Measurements from ENCODE around the gene PTH1R. TPM values are rescaled to one million over a fixed set of nuclear protein-coding genes. Genes with fewer than 3 reads are reported as not detected.

PTH1R gene
- total RNA-seq, 1 donor from 2014 or later: 15.4 TPM

DNA sequence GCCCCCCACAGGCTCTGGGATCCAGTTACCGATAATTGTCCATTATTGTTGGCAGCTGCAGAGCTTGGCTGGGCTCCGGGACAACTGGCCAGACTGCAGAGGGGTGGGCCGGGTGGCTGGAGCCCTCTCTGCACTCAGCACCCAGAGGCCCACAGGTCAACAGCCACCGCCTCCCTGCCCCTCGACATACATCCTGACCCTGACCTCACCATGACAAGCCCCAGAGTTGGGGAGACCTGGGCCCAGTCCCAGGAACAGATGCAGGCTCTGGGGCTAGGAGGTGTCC, 22.4 kb downstream of the PTH1R start:
- no peaks in the 10 kb centered on the region for H3K27me3 Mint-ChIP-seq (ENCODE audit: unreplicated experiment)

DNA sequence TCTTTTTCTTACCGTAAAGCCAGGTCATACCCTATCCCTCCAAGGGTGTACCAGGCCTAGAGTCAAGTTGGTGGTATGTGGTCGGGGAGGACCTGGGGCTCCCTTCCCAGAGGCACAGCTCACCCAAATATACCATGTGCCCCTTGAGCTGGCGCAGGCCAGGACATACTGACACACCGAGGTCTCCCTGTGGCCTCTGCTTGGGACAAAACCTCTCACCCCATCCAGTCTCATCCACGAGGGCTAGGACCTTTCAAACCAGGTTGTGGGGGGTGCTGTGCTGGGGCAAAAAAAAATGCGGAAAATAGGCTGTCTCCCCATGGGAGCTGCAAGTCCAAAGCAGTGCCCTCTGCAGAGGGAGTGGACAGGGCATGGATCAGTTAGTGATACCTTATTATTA, 22.8 kb downstream of the PTH1R start:
- no peak overlapping the region for H3K27ac Mint-ChIP-seq (ENCODE audit: unreplicated experiment)
- no peaks in the 10 kb centered on the region for H3K27me3 Mint-ChIP-seq (ENCODE audit: unreplicated experiment)
- H3K4me1 Mint-ChIP-seq (ENCODE audit: unreplicated experiment): peaks cover 8% of the 10 kb centered on the region
- TF ChIP-seq, protein P1, sequence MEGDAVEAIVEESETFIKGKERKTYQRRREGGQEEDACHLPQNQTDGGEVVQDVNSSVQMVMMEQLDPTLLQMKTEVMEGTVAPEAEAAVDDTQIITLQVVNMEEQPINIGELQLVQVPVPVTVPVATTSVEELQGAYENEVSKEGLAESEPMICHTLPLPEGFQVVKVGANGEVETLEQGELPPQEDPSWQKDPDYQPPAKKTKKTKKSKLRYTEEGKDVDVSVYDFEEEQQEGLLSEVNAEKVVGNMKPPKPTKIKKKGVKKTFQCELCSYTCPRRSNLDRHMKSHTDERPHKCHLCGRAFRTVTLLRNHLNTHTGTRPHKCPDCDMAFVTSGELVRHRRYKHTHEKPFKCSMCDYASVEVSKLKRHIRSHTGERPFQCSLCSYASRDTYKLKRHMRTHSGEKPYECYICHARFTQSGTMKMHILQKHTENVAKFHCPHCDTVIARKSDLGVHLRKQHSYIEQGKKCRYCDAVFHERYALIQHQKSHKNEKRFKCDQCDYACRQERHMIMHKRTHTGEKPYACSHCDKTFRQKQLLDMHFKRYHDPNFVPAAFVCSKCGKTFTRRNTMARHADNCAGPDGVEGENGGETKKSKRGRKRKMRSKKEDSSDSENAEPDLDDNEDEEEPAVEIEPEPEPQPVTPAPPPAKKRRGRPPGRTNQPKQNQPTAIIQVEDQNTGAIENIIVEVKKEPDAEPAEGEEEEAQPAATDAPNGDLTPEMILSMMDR (IDR thresholded peaks at IDR 0.05): no peak
- H3K36me3 Mint-ChIP-seq (ENCODE audit: unreplicated experiment): no peaks in the 10 kb centered on the region
- no peak overlapping the region for H3K4me3 Mint-ChIP-seq (ENCODE audit: unreplicated experiment)
- no peak for DNase-seq (ENCODE audit: extremely low spot score, unreplicated experiment)
- no peaks in the 10 kb centered on the region for H3K9me3 Mint-ChIP-seq (ENCODE audit: unreplicated experiment)

More for the DNA sequence above, 22.4 kb downstream of the PTH1R start:
- no peaks in the 10 kb centered on the region for H3K9me3 Mint-ChIP-seq (ENCODE audit: unreplicated experiment)
- no peaks in the 10 kb centered on the region for H3K36me3 Mint-ChIP-seq (ENCODE audit: unreplicated experiment)
- H3K4me3 Mint-ChIP-seq (ENCODE audit: unreplicated experiment): no peak overlapping the region
- TF ChIP-seq, protein P1 (IDR thresholded peaks at IDR 0.05): no peak
- peaks cover 8% of the 10 kb centered on the region for H3K4me1 Mint-ChIP-seq (ENCODE audit: unreplicated experiment)
- H3K27ac Mint-ChIP-seq (ENCODE audit: unreplicated experiment): no peak overlapping the region
- DNase-seq (ENCODE audit: extremely low spot score, unreplicated experiment): no peak

DNA sequence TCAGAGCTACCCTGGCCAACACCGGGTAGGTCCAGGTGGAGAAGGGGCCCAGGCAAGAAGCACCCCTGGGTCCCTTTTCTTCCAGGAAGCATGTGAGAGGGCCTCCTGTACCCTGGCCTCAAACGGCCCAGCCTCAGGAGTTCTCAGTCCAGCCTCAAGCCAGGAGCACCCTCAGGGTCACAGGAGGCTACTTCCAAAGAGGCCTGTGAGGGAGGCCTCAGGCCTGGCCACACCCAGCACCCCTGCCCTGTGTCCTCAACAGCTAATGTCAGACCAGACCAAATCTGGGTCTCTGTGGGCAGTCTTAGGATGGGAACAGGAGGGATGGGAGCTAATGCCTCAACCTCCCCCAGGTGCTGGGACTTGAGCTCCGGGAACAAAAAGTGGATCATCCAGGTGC, 23.5 kb downstream of the PTH1R start:
- H3K36me3 Mint-ChIP-seq (ENCODE audit: unreplicated experiment): no peaks in the 10 kb centered on the region
- no peaks in the 10 kb centered on the region for H3K9me3 Mint-ChIP-seq (ENCODE audit: unreplicated experiment)
- H3K4me1 Mint-ChIP-seq (ENCODE audit: unreplicated experiment): peaks cover 6% of the 10 kb centered on the region
- H3K27me3 Mint-ChIP-seq (ENCODE audit: unreplicated experiment): no peaks in the 10 kb centered on the region
- TF ChIP-seq, protein P1 (IDR thresholded peaks at IDR 0.05): no peak
- DNase-seq (ENCODE audit: extremely low spot score, unreplicated experiment): no peak
- no peak overlapping the region for H3K4me3 Mint-ChIP-seq (ENCODE audit: unreplicated experiment)
- no peak overlapping the region for H3K27ac Mint-ChIP-seq (ENCODE audit: unreplicated experiment)

DNA sequence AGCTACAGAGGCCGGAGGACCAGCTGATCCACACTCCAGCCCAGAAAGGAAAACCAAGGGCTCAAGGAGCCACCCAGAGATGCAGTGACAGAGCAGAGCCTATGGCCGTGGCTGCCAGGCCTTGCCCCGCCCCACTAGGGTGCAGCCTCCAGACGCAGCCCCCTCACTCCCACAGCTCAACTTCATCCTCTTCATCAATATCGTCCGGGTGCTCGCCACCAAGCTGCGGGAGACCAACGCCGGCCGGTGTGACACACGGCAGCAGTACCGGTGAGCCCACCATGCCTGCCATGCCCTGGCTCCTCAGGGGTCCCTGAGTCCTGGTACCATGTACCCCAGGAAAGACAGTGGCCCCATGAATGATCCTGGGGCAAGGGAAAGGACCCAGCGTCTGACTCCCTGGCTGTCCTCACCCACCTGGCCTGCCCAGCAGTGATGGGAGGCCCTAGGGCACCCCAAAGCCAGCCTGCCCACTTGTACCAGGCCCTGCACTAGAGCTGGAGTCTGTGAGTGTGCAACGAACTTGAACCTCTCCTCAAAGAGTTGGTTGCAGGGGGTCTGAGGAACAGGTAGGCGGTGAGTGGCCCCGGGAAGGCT, 24.2 kb downstream of the PTH1R start:
- H3K27me3 Mint-ChIP-seq (ENCODE audit: unreplicated experiment): no peaks in the 10 kb centered on the region
- no peak overlapping the region for H3K27ac Mint-ChIP-seq (ENCODE audit: unreplicated experiment)
- H3K36me3 Mint-ChIP-seq (ENCODE audit: unreplicated experiment): no peaks in the 10 kb centered on the region
- DNase-seq (ENCODE audit: extremely low spot score, unreplicated experiment): no peak
- peaks cover 5% of the 10 kb centered on the region for H3K4me1 Mint-ChIP-seq (ENCODE audit: unreplicated experiment)
- TF ChIP-seq, protein P1 (IDR thresholded peaks at IDR 0.05): no peak
- no peaks in the 10 kb centered on the region for H3K9me3 Mint-ChIP-seq (ENCODE audit: unreplicated experiment)
- no peak overlapping the region for H3K4me3 Mint-ChIP-seq (ENCODE audit: unreplicated experiment)

DNA sequence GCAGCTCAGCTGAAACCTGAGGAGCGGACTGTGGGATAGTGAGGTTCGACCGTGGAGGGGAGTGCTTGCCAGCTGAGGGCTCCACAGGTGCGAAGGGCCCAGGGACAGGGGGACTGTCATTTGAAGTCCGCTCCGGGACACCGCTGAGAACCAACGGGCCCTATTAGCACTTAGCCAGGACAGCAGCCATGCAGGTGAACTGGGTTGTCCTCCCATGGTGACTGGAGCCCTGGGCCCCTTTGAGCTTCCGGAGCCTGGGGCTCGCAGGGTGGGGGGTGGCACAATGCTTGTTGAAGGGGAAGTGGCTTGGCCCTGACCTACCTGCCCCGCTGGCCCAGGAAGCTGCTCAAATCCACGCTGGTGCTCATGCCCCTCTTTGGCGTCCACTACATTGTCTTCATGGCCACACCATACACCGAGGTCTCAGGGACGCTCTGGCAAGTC, 24.7 kb downstream of the PTH1R start:
- Mint-ChIP-seq H3K36me3 (ENCODE audit: unreplicated experiment) (no peaks in the 10 kb centered on the region), H3K4me1 (ENCODE audit: unreplicated experiment) (peaks cover 5% of the 10 kb centered on the region), H3K4me3 (ENCODE audit: unreplicated experiment) (no peak overlapping the region), H3K9me3 (ENCODE audit: unreplicated experiment) (no peaks in the 10 kb centered on the region), H3K27me3 (ENCODE audit: unreplicated experiment) (no peaks in the 10 kb centered on the region), H3K27ac (ENCODE audit: unreplicated experiment) (no peak overlapping the region)
- DNase-seq (ENCODE audit: extremely low spot score, unreplicated experiment): no peak
- TF ChIP-seq, protein P1 (IDR thresholded peaks at IDR 0.05): no peak

Data from osteocyte (in vitro differentiated cells).